Measurements from ENCODE around the gene RFWD3.
"Not testable (repeated sequence)": the region's sequence is repeated elsewhere in the genome, so short reads cannot be mapped to it uniquely, and the experiment has no call there.

The RFWD3 gene

DNA sequence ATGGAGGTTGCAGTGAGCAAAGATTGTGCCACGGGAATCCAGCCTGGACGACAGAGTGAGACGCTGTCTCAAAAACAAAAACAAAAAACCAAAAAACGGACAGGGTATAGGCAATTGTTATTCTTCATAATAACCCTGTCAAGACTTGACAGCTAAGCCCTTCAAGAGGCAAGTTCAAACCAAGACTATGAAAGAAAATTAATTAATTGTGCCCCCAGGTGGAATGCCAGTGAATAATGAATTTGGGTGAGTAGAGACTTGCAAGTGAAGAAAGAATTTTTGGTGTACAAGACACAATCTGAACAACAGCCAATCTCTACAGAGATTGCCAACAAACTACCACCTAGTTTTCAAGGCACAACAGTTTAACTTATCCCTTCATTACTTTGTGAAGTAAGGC is 6.3 kb downstream of the RFWD3 start:
- no peaks in the 10 kb centered on the region for H3K9me3 Mint-ChIP-seq
- peaks cover 2% of the 10 kb centered on the region for H3K27me3 Mint-ChIP-seq (ENCODE audit: low read depth, poor library complexity)
- H3K36me3 Mint-ChIP-seq (ENCODE audit: low read depth): peaks cover 91% of the 10 kb centered on the region
- TF ChIP-seq, protein P1, sequence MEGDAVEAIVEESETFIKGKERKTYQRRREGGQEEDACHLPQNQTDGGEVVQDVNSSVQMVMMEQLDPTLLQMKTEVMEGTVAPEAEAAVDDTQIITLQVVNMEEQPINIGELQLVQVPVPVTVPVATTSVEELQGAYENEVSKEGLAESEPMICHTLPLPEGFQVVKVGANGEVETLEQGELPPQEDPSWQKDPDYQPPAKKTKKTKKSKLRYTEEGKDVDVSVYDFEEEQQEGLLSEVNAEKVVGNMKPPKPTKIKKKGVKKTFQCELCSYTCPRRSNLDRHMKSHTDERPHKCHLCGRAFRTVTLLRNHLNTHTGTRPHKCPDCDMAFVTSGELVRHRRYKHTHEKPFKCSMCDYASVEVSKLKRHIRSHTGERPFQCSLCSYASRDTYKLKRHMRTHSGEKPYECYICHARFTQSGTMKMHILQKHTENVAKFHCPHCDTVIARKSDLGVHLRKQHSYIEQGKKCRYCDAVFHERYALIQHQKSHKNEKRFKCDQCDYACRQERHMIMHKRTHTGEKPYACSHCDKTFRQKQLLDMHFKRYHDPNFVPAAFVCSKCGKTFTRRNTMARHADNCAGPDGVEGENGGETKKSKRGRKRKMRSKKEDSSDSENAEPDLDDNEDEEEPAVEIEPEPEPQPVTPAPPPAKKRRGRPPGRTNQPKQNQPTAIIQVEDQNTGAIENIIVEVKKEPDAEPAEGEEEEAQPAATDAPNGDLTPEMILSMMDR (IDR thresholded peaks at IDR 0.05): no peak
- no peak overlapping the region for H3K4me3 Mint-ChIP-seq
- peaks cover 39% of the 10 kb centered on the region for H3K4me1 Mint-ChIP-seq
- DNase-seq: no peak
- H3K27ac Mint-ChIP-seq: no peak overlapping the region

DNA sequence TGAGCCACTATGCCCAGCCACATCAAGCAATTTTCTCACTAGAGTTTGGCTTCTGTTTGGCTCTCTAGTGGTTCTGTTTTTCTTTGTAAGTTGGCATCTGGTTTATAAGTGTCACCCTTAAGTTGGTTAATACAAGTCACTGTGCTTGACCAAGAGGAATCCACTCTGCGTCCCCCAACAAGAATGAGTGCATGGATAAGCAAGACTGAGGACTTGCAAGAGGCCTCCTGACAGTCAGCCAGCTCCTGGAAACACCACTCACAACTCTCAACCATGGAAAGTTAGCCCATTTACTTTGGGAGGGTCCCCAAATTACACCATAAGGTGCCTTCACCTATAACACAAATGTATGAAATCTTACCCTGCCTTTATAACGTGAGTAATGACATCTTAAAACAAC is 7.6 kb downstream of the RFWD3 start:
- DNase-seq: no peak
- peaks cover 2% of the 10 kb centered on the region for H3K27me3 Mint-ChIP-seq (ENCODE audit: low read depth, poor library complexity)
- H3K27ac Mint-ChIP-seq: no peak overlapping the region
- TF ChIP-seq, protein P1 (IDR thresholded peaks at IDR 0.05): no peak
- no peaks in the 10 kb centered on the region for H3K9me3 Mint-ChIP-seq
- peaks cover 28% of the 10 kb centered on the region for H3K4me1 Mint-ChIP-seq
- peaks cover 91% of the 10 kb centered on the region for H3K36me3 Mint-ChIP-seq (ENCODE audit: low read depth)
- H3K4me3 Mint-ChIP-seq: no peak overlapping the region

DNA sequence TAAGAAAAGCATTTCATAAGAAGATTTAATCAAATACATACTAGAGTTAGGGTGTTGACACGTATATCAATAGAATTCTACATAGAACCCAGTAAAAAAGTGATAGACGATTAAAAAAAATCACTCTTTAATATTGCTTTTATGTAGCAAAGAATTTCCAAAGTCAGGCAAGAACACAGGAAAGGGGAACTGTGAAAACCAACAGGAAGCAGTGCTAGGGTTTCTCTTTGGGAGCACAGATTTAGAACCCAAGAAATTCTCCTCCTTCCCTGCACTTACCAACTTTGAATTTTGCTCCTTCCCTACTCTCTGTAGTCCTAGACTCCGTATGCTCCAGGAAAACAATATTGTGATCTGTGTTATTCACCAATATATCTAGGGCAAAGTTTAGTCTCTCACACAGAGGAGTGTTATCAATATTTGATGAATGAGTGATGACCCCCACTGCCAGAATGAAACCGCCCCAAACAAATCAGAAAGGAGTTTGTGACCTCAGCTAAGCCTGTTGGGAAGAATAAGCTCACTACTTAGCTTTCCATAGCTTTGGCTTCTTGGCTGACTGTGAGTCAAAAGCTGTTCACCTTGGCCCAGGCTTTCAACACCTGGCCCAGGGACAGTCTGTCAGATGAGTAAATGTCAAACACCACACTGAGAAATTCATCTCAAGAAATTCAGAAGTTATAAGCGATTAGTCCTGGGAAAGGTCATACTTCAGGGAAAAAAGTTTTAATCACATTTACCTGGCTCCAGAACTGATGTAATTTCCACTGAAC is 8.6 kb downstream of the RFWD3 start:
- H3K4me3 Mint-ChIP-seq: no peak overlapping the region
- H3K36me3 Mint-ChIP-seq (ENCODE audit: low read depth): peaks cover 86% of the 10 kb centered on the region
- no peak for DNase-seq
- peaks cover 22% of the 10 kb centered on the region for H3K4me1 Mint-ChIP-seq
- H3K27me3 Mint-ChIP-seq (ENCODE audit: low read depth, poor library complexity): no peaks in the 10 kb centered on the region
- H3K27ac Mint-ChIP-seq: peak overlapping the region; percentile 36
- H3K9me3 Mint-ChIP-seq: no peaks in the 10 kb centered on the region
- TF ChIP-seq, protein P1 (IDR thresholded peaks at IDR 0.05): no peak

DNA sequence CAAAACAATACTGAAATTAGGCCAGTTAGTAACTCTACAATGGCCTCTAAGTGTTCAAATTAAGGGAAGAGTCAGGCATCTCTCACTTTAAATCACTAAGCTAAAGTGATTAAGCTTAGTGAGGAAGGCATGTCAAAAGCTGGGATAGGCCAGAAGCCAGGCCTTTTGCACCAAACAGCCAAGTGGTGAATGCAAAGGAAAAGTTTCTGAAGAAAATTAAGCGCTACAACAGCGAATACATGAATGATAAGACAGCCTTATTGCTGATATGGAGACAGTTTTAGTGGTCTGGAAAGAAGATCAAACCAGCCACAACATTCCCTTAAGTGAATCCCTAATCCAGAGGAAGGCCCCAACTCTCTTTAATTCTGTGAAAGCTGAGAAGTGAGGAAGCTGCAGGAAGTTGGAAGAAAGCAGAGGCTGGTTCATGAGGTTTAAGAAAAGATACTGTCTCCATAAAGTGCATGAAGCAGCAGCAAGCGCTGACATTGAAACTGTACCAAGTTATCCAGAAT is 12.1 kb downstream of the RFWD3 start:
- no peak for DNase-seq
- H3K4me3 Mint-ChIP-seq: no peak overlapping the region
- H3K27ac Mint-ChIP-seq: no peak overlapping the region
- peaks cover 74% of the 10 kb centered on the region for H3K36me3 Mint-ChIP-seq (ENCODE audit: low read depth)
- no peaks in the 10 kb centered on the region for H3K27me3 Mint-ChIP-seq (ENCODE audit: low read depth, poor library complexity)
- TF ChIP-seq, protein P1 (IDR thresholded peaks at IDR 0.05): no peak
- peaks cover 8% of the 10 kb centered on the region for H3K4me1 Mint-ChIP-seq
- H3K9me3 Mint-ChIP-seq: no peaks in the 10 kb centered on the region

DNA sequence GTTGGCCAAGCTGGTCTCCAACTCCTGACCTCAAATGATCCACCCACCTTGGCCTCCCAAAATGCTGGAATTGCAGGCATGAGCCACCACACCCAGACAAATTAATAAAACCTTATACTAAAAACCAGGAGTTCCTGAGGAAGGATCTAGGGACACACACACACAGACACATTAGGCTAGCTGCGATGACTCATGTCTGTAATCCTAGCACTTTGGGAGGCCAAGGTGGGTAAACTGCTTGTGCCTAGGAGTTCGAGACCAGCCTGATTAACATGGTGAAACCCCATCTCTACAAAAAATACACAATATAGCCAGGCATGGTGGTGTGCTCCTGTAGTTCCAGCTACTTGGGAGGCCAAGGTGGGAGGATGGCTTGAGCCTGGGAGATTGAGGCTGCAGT is 13.8 kb downstream of the RFWD3 start:
- H3K27me3 Mint-ChIP-seq (ENCODE audit: low read depth, poor library complexity); H3K4me3 Mint-ChIP-seq; H3K9me3 Mint-ChIP-seq; H3K4me1 Mint-ChIP-seq; DNase-seq: not testable (repeated sequence)
- Mint-ChIP-seq H3K36me3 (ENCODE audit: low read depth) (peaks cover 70% of the 10 kb centered on the region), H3K27ac (peak overlapping the region; percentile 71)

DNA sequence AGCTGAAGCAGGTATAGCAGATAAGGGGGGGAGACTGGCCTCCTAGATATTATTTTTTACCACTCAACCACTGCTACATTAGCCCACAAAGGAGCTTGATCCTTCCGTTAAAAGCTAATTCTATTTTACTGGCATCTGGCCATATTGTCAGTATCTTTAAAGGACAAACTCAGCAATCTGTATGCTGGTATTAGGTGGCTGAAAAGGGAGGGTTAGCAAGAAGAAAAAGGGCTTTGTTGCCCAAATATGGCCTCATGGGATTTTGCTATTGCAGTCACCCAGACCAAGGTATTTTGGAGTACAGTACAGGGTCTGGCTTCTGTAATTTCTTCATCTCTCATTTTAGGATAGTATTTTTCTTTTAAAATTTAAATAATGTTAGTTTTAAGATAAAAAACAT is 14.4 kb downstream of the RFWD3 start:
- no peaks in the 10 kb centered on the region for H3K4me1 Mint-ChIP-seq
- no peak overlapping the region for H3K4me3 Mint-ChIP-seq
- TF ChIP-seq, protein P1 (IDR thresholded peaks at IDR 0.05): no peak
- H3K36me3 Mint-ChIP-seq (ENCODE audit: low read depth): peaks cover 68% of the 10 kb centered on the region
- no peaks in the 10 kb centered on the region for H3K27me3 Mint-ChIP-seq (ENCODE audit: low read depth, poor library complexity)
- H3K9me3 Mint-ChIP-seq: no peaks in the 10 kb centered on the region
- H3K27ac Mint-ChIP-seq: no peak overlapping the region
- no peak for DNase-seq
